Caco-2 (cell line): ENCODE data around the gene DCTN4. TPM values are rescaled to one million over a fixed set of nuclear protein-coding genes. Genes with fewer than 3 reads are reported as not detected.
"Not testable (repeated sequence)": the region's sequence is repeated elsewhere in the genome, so short reads cannot be mapped to it uniquely, and the experiment has no call there.

Experiments used
- BruUV-seq: library from RNA; stranded (reverse); fragments of 400-500 nt; replicated peaks from 2 replicates; lab custom pipeline; 2021; lab: Mats Ljungman, UMichigan
- CTCF ChIA-PET: fragments of 300-600 bp; sonication (Branson Sonifier 250); formaldehyde crosslinking; loops from one replicate; lab custom pipeline; 2022; ENCODE audit warnings: antibody characterized with exemption; lab: Charles Lee
- POLR2A ChIA-PET: fragments of 300-600 bp; sonication (Branson Sonifier 250); formaldehyde crosslinking; loops from one replicate; lab custom pipeline; 2022; ENCODE audit warnings: antibody characterized with exemption; lab: Charles Lee
- DNase-seq, 2 experiments: peaks; one replicate each; pipeline versions ENCODE4 v3.0.0 to v3.0.0-alpha.2; 2020 to 2022
- H3K27me3 ChIP-seq: replicated peaks from 2 replicates; pipeline ENCODE4 v1.6.0; 2011; ENCODE audit warnings: low read length; ENCODE audit not compliant: control insufficient read depth, insufficient read depth
- H3K36me3 ChIP-seq: 2 replicates; pipeline ENCODE4 v1.5.1; 2011; ENCODE audit warnings: low read length; ENCODE audit not compliant: control insufficient read depth, insufficient read depth
- H3K4me1 ChIP-seq: fragments of 250-450 bp; sonication (Bioruptor Pico); 2 replicates; pipeline ENCODE4 v1.5.1; 2020; ENCODE audit warnings: mild to moderate bottlenecking
- H3K4me3 ChIP-seq: 2 replicates; pipeline ENCODE4 v1.5.1; 2011; ENCODE audit warnings: low read depth, mild to moderate bottlenecking, control low read depth, low read length
- H3K9me3 ChIP-seq: fragments of 250-450 bp; sonication (Bioruptor Pico); 2 replicates; pipeline ENCODE4 v1.5.1; 2020; ENCODE audit warnings: mild to moderate bottlenecking, moderate library complexity
- H3K27ac Mint-ChIP-seq: one replicate; pipeline ENCODE4 v1.8.0; 2022; ENCODE audit warnings: mixed read lengths; ENCODE audit not compliant: unreplicated experiment
- H3K27me3 Mint-ChIP-seq: one replicate; pipeline ENCODE4 v1.8.0; 2022; ENCODE audit warnings: mixed read lengths; ENCODE audit not compliant: insufficient read depth, unreplicated experiment
- H3K36me3 Mint-ChIP-seq: one replicate; pipeline ENCODE4 v1.8.0; 2022; ENCODE audit warnings: mild to moderate bottlenecking, mixed read lengths; ENCODE audit not compliant: insufficient read depth, unreplicated experiment
- H3K4me1 Mint-ChIP-seq: one replicate; pipeline ENCODE4 v1.8.0; 2022; ENCODE audit warnings: low read depth, mixed read lengths; ENCODE audit not compliant: unreplicated experiment
- H3K4me3 Mint-ChIP-seq: one replicate; pipeline ENCODE4 v1.8.0; 2022; ENCODE audit warnings: mild to moderate bottlenecking, moderate library complexity, mixed read lengths; ENCODE audit not compliant: unreplicated experiment
- H3K9me3 Mint-ChIP-seq: one replicate; pipeline ENCODE4 v1.8.0; 2022; ENCODE audit warnings: mixed read lengths; ENCODE audit not compliant: unreplicated experiment
- CTCF ChIP-seq, 2 experiments: fragments of 200-600 bp in 1 of 2; IDR thresholded peaks; 1 replicate in 1 of 2; 2 replicates in 1 of 2; pipeline versions ENCODE4 v1.5.1 to v1.8.0; 2011 to 2022; ENCODE audit warnings: antibody characterized with exemption in 1 of 2, control low read depth in 1 of 2, inconsistent platforms in 1 of 2, low read depth in 1 of 2, low read length in 1 of 2, mild to moderate bottlenecking in 1 of 2, moderate library complexity in 1 of 2; ENCODE audit not compliant: insufficient read depth in 1 of 2, severe bottlenecking in 1 of 2, unreplicated experiment in 1 of 2
- intact Hi-C: fragments of 100-400 bp; cut with micrococcal nuclease; formaldehyde crosslinking; loops from one replicate; pipeline ENCODE4 v1.10.0; 2022; ENCODE audit not compliant: unreplicated experiment
- total RNA-seq: library from RNA; stranded (reverse); gene quantifications from 2 replicates; pipeline ENCODE4 v1.2.3, GENCODE V29; 2022

DCTN4 gene
- total RNA-seq, 1 experiment from 2014 or later: 62.2 TPM

GRCh38 chr5:150801117-150801927, 42.5 kb upstream of the DCTN4 start:
- Histone ChIP-seq H3K4me3 (peak overlapping the region; percentile 28), H3K9me3 (no peaks in the 10 kb centered on the region; the same call in 1 of the 2 replicates), H3K36me3 (no peaks in the 10 kb centered on the region), H3K27me3 (no peaks in the 10 kb centered on the region), H3K4me1 (0 out of 2 replicates have a peak, but pooled peaks cover 6% of the 10 kb centered on the region)
- peaks cover 6% of the 10 kb centered on the region for H3K4me1 Mint-ChIP-seq
- DNase-seq: peak in 1 of 2 experiments; percentile 76
- BruUV-seq: no TSS peak
- peak overlapping the region; percentile 69 for H3K27ac Mint-ChIP-seq
- H3K9me3 Mint-ChIP-seq: peaks cover 37% of the 10 kb centered on the region
- H3K27me3 Mint-ChIP-seq: no peaks in the 10 kb centered on the region
- peak overlapping the region; percentile 76 for H3K4me3 Mint-ChIP-seq
- peaks cover 6% of the 10 kb centered on the region for H3K36me3 Mint-ChIP-seq
- ChIA-PET POLR2A (no interaction called here), CTCF (interaction anchor here (0.8 to 2.7 kb wide), 8 partner anchors 9 to 161 kb away, joined by 3 to 63 read pairs (median 3); partner anchors contain the start of genes DCTN4, IRGM, SMIM3 and SYNPO)
- intact Hi-C loops: loop anchor here (1.0 to 10.0 kb wide), 6 partner anchors 8 to 363 kb away; no protein-coding TSS in a partner anchor
- TF ChIP-seq CTCF (IDR thresholded peaks at IDR 0.05; ENCODE audit: insufficient read depth in 1 of 2, low read depth in 1 of 2, low read length in 1 of 2, severe bottlenecking in 1 of 2, unreplicated experiment in 1 of 2): peak; percentile 61

DNA sequence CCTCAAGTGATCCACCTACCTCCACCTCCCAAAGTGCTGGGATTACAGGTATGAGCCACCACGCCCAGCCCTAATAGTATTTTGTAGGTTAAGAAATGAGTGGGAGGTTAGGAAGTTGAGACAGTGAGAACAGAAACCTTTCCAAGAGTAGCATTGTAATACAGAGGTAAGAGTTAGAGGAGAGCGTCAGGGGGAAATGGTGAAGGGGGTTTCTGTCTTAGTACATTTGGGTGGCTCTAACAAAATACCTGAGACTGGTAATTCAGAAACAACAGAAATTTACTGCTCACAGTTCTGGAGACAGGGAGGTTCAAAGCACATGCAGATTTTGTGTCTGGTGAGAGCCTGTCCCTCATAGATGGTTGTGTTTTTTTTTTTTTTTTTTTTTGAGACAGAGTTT, 38.6 kb upstream of the DCTN4 start:
- H3K4me3 ChIP-seq: no peak overlapping the region
- Mint-ChIP-seq H3K27ac (no peak overlapping the region), H3K4me1 (peaks cover 6% of the 10 kb centered on the region), H3K36me3 (peaks cover 12% of the 10 kb centered on the region), H3K9me3 (no peaks in the 10 kb centered on the region), H3K4me3 (no peak overlapping the region), H3K27me3 (no peaks in the 10 kb centered on the region)
- CTCF ChIA-PET: interaction anchor here (0.7 kb wide), 1 partner anchor 18 kb away, joined by 4 read pairs; no protein-coding TSS in a partner anchor
- DNase-seq: no peak
- no peaks in the 10 kb centered on the region for H3K36me3 ChIP-seq
- H3K4me1 ChIP-seq: 0 out of 2 replicates have a peak, but pooled peaks cover 6% of the 10 kb centered on the region
- intact Hi-C loops: no loop called here
- H3K27me3 ChIP-seq: no peaks in the 10 kb centered on the region
- no peak for TF ChIP-seq CTCF (IDR thresholded peaks at IDR 0.05; ENCODE audit: insufficient read depth in 1 of 2, low read depth in 1 of 2, low read length in 1 of 2, severe bottlenecking in 1 of 2, unreplicated experiment in 1 of 2)
- POLR2A ChIA-PET: no interaction called here
- no peaks in the 10 kb centered on the region for H3K9me3 ChIP-seq
- no TSS peak for BruUV-seq

DNA sequence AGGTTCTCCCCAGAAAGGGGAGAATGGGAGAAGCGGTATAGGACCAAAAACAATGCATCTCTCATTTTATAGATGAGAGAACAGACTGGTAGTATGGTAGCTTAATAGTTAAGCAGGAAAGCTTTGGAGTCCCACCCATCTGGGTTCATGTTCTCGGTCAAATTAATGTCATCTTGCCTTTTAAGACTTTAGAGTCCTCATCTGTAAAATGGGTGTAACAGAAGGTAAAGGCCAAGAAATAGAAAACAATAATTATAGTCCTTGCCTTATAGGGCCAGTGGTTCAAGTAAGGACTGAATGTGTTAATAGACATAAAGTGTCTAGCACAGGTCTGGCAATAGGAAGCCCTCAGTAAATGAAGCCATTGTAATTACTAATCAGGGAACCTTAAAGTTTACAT, 36.1 kb upstream of the DCTN4 start:
- no peaks in the 10 kb centered on the region for H3K4me1 Mint-ChIP-seq
- H3K27me3 Mint-ChIP-seq: no peaks in the 10 kb centered on the region
- CTCF ChIA-PET: no interaction called here
- H3K4me1 ChIP-seq: no peaks in the 10 kb centered on the region
- no peak overlapping the region for H3K4me3 Mint-ChIP-seq
- intact Hi-C loops: no loop called here
- peaks cover 6% of the 10 kb centered on the region for H3K36me3 Mint-ChIP-seq
- DNase-seq: no peak
- no peaks in the 10 kb centered on the region for H3K9me3 ChIP-seq
- H3K36me3 ChIP-seq: no peaks in the 10 kb centered on the region
- H3K27me3 ChIP-seq: no peaks in the 10 kb centered on the region
- no peaks in the 10 kb centered on the region for H3K9me3 Mint-ChIP-seq
- no TSS peak for BruUV-seq
- no peak overlapping the region for H3K27ac Mint-ChIP-seq
- no peak overlapping the region for H3K4me3 ChIP-seq
- no peak for TF ChIP-seq CTCF (IDR thresholded peaks at IDR 0.05; ENCODE audit: insufficient read depth in 1 of 2, low read depth in 1 of 2, low read length in 1 of 2, severe bottlenecking in 1 of 2, unreplicated experiment in 1 of 2)
- POLR2A ChIA-PET: no interaction called here

DNA sequence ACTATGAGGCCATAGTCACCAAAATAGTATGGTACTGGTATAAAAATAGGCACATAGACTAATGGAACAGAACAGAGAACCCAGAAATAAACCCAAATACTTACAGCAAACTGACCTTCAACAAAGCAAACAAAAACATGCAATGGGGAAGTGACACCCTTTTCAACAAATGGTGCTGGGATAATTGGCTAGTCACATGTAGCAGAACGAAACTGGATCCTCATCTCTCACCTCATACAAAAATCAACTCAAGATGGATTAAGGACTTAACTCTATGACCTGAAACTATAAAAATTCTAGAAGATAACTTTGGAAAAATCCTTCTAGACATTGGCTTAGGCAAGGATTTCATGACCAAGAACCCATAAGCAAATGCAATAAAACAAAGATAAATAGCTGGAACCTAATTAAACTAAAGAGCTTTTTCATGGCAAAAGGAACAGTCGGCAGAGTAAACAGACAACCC, 34.6 kb upstream of the DCTN4 start:
- BruUV-seq, H3K27me3 Mint-ChIP-seq, POLR2A ChIA-PET, H3K9me3 Mint-ChIP-seq, DNase-seq, H3K9me3 ChIP-seq, H3K4me1 Mint-ChIP-seq, H3K4me3 Mint-ChIP-seq, H3K36me3 ChIP-seq, H3K27ac Mint-ChIP-seq, intact Hi-C loops, H3K27me3 ChIP-seq, H3K36me3 Mint-ChIP-seq, CTCF ChIA-PET, H3K4me3 ChIP-seq, H3K4me1 ChIP-seq: not testable (repeated sequence)
